GM19099 (cell line): ENCODE measurements around the gene PLXNA4.

Experiments used
- POLR2A ChIP-seq: IDR thresholded peaks from 3 replicates; pipeline ENCODE4 v1.6.1; 2011; ENCODE audit warnings: low read depth; ENCODE audit not compliant: insufficient read length; ENCODE audit errors: extremely low read depth

PLXNA4 gene

DNA sequence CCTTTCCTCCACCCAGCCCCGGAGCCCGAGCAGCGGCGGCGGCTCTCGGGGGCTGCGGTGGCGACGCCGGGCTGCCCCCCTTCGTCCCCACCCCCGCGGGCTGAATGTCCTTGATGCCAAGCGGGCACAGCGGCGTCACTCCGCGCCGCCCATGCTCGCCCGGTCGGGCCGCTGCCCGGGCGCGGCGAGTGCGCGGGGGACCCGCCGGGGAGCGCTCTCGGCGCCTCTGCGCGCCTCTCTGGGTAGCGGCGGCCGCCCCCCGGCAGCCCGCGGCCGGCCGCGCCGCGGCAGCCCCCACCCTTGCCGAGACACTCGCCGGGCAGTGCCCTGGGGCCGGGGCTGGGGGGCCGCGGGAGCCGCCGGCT lies 433 bp upstream of the PLXNA4 start:
- no peak for TF ChIP-seq POLR2A

DNA sequence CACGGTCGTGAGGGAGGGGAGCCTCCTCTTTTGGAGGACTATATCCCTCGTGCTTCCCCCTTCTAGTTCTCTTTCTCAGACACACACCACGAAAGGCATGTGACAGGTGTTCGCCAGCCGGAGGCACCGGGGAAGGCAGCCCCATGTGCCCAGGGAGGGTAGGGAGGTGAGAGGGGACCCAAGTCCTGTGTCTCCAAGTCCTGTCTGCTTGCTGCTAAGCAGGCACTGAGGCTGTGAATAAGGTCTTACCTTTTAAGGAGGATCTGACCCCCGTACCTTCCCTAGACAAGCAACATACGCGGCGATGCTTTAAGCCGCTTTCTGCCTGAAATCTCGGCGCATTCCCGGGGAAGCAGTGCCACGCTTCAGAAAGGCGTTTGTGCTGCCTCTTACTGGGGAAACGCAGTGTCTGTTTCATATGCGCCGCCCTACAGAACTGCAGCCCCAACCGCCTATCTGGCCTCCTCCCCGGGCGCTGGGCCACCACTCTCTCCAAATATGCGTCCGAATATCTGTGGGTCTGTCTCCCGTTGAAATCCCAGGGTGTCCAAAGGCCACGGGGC lies 770 bp downstream of the PLXNA4 start:
- TF ChIP-seq POLR2A: no peak

DNA sequence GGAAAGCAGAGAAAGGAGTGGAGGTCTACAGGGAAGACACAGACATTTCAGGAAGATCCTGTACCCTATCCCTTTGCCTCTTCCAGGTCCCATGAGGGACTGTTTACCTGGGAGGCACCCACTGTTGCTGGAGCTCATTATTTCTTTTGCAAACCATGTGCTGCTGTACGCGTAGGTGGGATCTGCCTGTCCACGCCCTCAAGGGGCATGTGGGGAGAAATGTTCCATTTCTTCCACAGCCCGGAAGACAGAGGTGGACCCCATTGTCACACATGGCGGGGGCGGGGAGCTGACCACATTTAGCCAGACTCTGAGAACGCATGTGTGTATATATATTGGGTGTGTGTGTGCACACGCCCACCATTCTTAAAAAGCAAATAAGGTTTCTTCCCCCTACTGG lies 2.0 kb downstream of the PLXNA4 start:
- TF ChIP-seq POLR2A: no peak

DNA sequence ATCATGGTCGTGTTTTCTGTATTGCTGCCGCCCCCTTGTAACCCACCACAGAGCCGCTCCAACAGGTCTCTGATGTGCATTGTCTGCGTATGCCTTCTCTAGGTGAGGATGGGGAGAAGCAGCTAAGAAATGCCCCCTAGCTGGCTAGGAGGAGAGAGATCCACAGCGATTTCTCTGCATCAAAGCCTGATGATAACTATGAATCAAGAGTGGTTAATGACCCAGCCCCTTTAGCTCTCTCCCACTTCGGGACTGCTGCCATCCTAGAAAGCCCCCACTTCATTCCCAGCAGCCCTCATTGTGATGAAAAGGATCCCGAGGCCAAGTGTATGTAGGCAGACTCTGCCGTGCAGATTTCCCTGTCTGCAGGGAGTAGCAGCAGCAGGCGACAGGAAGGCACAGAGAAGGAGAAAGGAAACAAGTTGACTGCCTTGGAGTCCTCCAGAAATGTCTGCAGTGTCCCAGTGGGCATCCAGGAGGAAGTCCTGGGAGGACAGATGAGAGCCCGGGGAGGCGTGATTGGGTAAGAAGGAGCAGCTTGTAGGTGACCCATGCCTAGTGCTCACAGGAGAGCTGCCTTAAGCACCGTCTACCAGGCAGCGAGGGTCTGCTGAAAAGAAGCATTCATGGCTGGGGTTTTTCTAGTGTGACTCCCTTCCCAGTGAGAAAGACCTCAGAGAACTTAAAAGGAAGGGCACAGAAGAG lies 2.9 kb downstream of the PLXNA4 start:
- no peak for TF ChIP-seq POLR2A

- TF ChIP-seq POLR2A: no peak
Measured at GRCh38 chr7:132572526-132572925, 3.7 kb downstream of the PLXNA4 start.

DNA sequence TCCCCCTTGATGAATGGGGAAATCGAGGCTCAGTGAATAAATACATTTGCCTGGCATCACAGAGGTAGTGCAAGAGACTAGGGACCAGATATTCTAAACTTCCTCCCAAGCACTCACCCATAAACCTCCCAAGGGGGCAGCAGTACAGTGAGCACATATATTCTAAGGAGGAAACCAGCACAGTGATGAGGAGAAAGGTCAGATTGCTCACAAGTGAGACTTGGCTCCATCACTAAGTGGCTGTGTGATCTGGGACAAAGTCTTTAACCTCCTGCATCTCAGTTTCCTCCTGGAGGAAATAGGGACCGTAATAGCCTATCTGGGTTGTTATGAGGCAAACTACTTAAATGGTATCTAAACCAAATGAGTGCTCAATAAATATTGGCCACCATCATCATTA lies 4.3 kb downstream of the PLXNA4 start:
- TF ChIP-seq POLR2A: no peak

GRCh38 chr7:132569884-132570614 lies 6.2 kb downstream of the PLXNA4 start:
- no peak for TF ChIP-seq POLR2A

GRCh38 chr7:132568962-132569361 lies 7.3 kb downstream of the PLXNA4 start:
- no peak for TF ChIP-seq POLR2A

DNA sequence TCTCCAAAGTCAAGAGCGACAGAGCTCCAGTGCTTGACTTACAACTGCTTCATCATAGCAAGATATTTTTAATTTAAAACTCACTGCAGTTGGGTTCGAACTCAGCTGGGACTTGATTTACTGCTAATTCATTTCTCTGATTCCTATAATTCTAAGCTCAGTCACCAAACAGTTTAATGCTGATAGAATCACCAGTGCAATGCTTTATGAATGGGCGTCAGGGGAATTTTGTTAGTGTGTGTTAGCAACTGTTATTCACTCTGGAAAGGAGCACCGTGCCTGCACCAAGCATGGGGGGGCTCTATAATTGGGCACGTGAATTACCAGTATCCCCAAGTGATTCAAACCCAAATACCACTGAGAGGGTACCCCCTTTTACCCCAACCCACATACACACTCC lies 10.4 kb downstream of the PLXNA4 start:
- no peak for TF ChIP-seq POLR2A

DNA sequence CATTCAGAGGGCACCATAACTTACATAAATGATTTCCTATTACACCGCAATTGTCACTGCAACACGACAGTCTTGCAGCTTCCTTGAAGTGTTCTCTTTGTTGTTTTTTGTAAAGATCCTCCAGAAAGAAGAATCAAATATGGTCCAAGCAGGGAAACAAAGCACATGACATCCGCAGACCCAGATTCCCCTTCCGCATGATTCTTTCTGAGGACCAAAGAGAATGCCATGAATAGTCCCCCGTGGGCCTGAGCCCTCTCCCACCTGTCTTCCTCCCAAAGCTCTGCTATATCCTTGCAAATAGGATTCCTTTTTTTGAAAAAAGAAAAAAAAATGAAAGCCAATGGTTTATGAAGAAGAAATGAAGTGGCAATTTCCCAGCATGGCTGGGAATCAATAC lies 10.8 kb downstream of the PLXNA4 start:
- no peak for TF ChIP-seq POLR2A

DNA sequence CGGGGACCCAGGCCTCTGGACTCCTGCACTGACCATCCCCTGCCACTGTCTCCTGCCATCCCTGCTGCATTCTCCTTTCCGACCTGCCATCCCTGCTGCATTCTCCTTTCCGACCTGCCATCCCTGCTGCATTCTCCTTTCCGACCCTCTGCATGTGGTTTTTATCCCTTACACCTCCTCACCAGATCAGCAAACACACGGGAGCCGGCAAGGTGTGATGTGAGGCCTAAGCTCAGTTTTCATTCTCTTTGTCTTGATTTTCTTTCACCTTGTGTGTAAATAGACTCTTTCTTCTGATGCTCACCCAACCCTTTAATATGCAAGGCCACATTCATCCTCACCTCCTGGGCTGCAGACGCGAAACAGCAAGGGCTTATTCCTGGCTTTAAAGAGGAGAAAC lies 11.4 kb downstream of the PLXNA4 start:
- TF ChIP-seq POLR2A: no peak

GRCh38 chr7:132564090-132564489 lies 12.2 kb downstream of the PLXNA4 start:
- TF ChIP-seq POLR2A: no peak

GRCh38 chr7:132562690-132563089 lies 13.6 kb downstream of the PLXNA4 start:
- TF ChIP-seq POLR2A: no peak

DNA sequence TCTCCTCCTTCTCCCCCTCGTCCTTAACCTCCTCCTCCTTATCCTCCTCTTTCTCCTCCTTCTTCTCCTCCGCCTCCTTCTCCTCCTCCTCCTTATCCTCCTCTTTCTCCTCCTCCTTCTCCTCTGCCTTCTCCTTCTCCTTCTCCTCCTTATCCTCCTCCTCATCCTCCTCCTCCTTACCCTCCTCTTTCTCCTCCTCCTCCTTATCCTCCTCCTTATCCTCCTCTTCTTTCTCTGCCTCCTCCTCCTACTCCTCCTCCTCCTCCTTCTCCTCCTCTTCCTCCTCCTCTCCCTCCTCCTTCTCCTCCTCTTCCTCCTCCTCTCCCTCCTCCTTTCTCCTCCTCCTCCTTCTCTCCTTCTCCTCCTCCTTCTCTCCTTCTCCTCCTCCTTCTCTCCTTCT lies 14.5 kb downstream of the PLXNA4 start:
- TF ChIP-seq POLR2A: no peak

GRCh38 chr7:132560825-132561529 lies 15.3 kb downstream of the PLXNA4 start:
- TF ChIP-seq POLR2A: no peak

- no peak for TF ChIP-seq POLR2A
Measured at GRCh38 chr7:132560105-132560504, 16.2 kb downstream of the PLXNA4 start.
